Measurements from ENCODE around the gene ZNF506.
"Not testable (repeated sequence)": the region's sequence is repeated elsewhere in the genome, so short reads cannot be mapped to it uniquely, and the experiment has no call there.

The ZNF506 gene

GRCh38 chr19:19821366-19821951, at the start of gene ZNF506:
TSS of gene ZNF506 (minus strand) at chr19:19821750. CDS start at chr19:19821603, 147 bp downstream.
- DNase-seq: peak; percentile 95
- peaks cover 40 to 52% of the 10 kb centered on the region in 2 donors for H3K36me3 Mint-ChIP-seq
- ATAC-seq (replicated peaks): peak; percentile 81 to 88
- H3K4me3 Mint-ChIP-seq: peak within 1 kb of the TSS; percentile 96 to 98
- peaks cover 27 to 58% of the 10 kb centered on the region in 2 donors for H3K4me1 Mint-ChIP-seq
- H3K9me3 Mint-ChIP-seq: peaks cover 0 to 12% of the 10 kb centered on the region in 2 donors
- no peaks in the 10 kb centered on the region for H3K27me3 Mint-ChIP-seq
- H3K27ac Mint-ChIP-seq: peak within 1 kb of the TSS; percentile 99

GRCh38 chr19:19870086-19870485, 48.5 kb upstream of the ZNF506 start:
- Mint-ChIP-seq H3K4me1 (peaks cover 21 to 50% of the 10 kb centered on the region in 2 donors), H3K36me3 (peaks cover 13 to 35% of the 10 kb centered on the region in 2 donors)
- not testable (repeated sequence) for H3K9me3 Mint-ChIP-seq; H3K27ac Mint-ChIP-seq; H3K4me3 Mint-ChIP-seq; DNase-seq; ATAC-seq (replicated peaks); H3K27me3 Mint-ChIP-seq

- Mint-ChIP-seq H3K4me3 (peak overlapping the region; percentile 99 to 100), H3K27me3 (no peaks in the 10 kb centered on the region), H3K36me3 (peaks cover 6 to 27% of the 10 kb centered on the region in 2 donors), H3K27ac (peak overlapping the region; percentile 100), H3K9me3 (peaks cover 0 to 2% of the 10 kb centered on the region in 2 donors), H3K4me1 (peaks cover 21 to 39% of the 10 kb centered on the region in 2 donors)
- DNase-seq (peak; percentile 52), ATAC-seq (replicated peaks) (peak; percentile 44 to 52)
Observed at GRCh38 chr19:19866611-19867248, 45.2 kb upstream of the ZNF506 start.

- peak within 1 kb of the TSS; percentile 99 to 100 for H3K4me3 Mint-ChIP-seq
- H3K4me1 Mint-ChIP-seq: peaks cover 19 to 35% of the 10 kb centered on the region in 2 donors
Observed at GRCh38 chr19:19865750-19866610, 44.4 kb upstream of the ZNF506 start, which contains the start of gene ZNF253. TSS of gene ZNF253 (plus strand) at chr19:19865882. CDS start at chr19:19865997, 115 bp downstream.

GRCh38 chr19:19860756-19861390, 39.3 kb upstream of the ZNF506 start:
- Mint-ChIP-seq H3K4me3 (peak overlapping the region; percentile 88 to 89), H3K27me3 (peaks cover 0 to 7% of the 10 kb centered on the region in 2 donors), H3K4me1 (peaks cover 17 to 30% of the 10 kb centered on the region in 2 donors), H3K9me3 (peaks cover 3 to 7% of the 10 kb centered on the region in 2 donors), H3K27ac (peak overlapping the region; percentile 90), H3K36me3 (peaks cover 6 to 13% of the 10 kb centered on the region in 2 donors)
- ATAC-seq (replicated peaks) (peak; percentile 66), DNase-seq (peak; percentile 64)

More at GRCh38 chr19:19865750-19866610, 44.4 kb upstream of the ZNF506 start, which contains the start of gene ZNF253:
- Mint-ChIP-seq H3K36me3 (peaks cover 6 to 23% of the 10 kb centered on the region in 2 donors), H3K27ac (peak within 1 kb of the TSS; percentile 100), H3K9me3 (peaks cover 3% of the 10 kb centered on the region in 2 donors), H3K27me3 (peaks cover 0 to under 1% of the 10 kb centered on the region in 2 donors)
- ATAC-seq (replicated peaks) (peak; percentile 90 to 91), DNase-seq (peak; percentile 93)

- Mint-ChIP-seq H3K36me3 (peaks cover 6 to 14% of the 10 kb centered on the region in 2 donors), H3K9me3 (peaks cover 3 to 5% of the 10 kb centered on the region in 2 donors), H3K27me3 (peaks cover 0 to 7% of the 10 kb centered on the region in 2 donors)
Observed at GRCh38 chr19:19858751-19859150, 37.2 kb upstream of the ZNF506 start.

GRCh38 chr19:19851740-19852139, 30.2 kb upstream of the ZNF506 start:
- Mint-ChIP-seq H3K4me1 (peaks cover 3 to 13% of the 10 kb centered on the region in 2 donors), H3K27ac (peak overlapping the region; percentile 26)
- H3K27me3 Mint-ChIP-seq, H3K4me3 Mint-ChIP-seq, DNase-seq, H3K9me3 Mint-ChIP-seq, H3K36me3 Mint-ChIP-seq: not testable (repeated sequence)
- peak in 1 of 2 donors; percentile 55 for ATAC-seq (replicated peaks)

More at GRCh38 chr19:19858751-19859150, 37.2 kb upstream of the ZNF506 start:
- H3K27ac Mint-ChIP-seq: peak overlapping the region; percentile 32
- H3K4me3 Mint-ChIP-seq: no peak overlapping the region
- DNase-seq (no peak), ATAC-seq (replicated peaks) (no peak)
- peaks cover 17 to 21% of the 10 kb centered on the region in 2 donors for H3K4me1 Mint-ChIP-seq

GRCh38 chr19:19849056-19849455, 27.5 kb upstream of the ZNF506 start:
- no peak for DNase-seq
- ATAC-seq (replicated peaks): peak; percentile 39 to 43
- peaks cover 0 to 1% of the 10 kb centered on the region in 2 donors for H3K9me3 Mint-ChIP-seq
- H3K36me3 Mint-ChIP-seq: peaks cover 7 to 13% of the 10 kb centered on the region in 2 donors
- peaks cover 1 to 13% of the 10 kb centered on the region in 2 donors for H3K4me1 Mint-ChIP-seq
- H3K4me3 Mint-ChIP-seq: no peak overlapping the region
- no peaks in the 10 kb centered on the region for H3K27me3 Mint-ChIP-seq
- peak overlapping the region; percentile 42 for H3K27ac Mint-ChIP-seq

- H3K27ac Mint-ChIP-seq: no peak overlapping the region
- ATAC-seq (replicated peaks): no peak
- H3K4me1 Mint-ChIP-seq: peaks cover 1 to 13% of the 10 kb centered on the region in 2 donors
- peaks cover 14 to 18% of the 10 kb centered on the region in 2 donors for H3K36me3 Mint-ChIP-seq
- no peak overlapping the region for H3K4me3 Mint-ChIP-seq
- H3K9me3 Mint-ChIP-seq: peaks cover 0 to 3% of the 10 kb centered on the region in 2 donors
- DNase-seq: no peak
- H3K27me3 Mint-ChIP-seq: no peaks in the 10 kb centered on the region
Observed at GRCh38 chr19:19847781-19848180, 26.2 kb upstream of the ZNF506 start.

GRCh38 chr19:19835560-19836038, 14.0 kb upstream of the ZNF506 start:
- no peak overlapping the region for H3K27ac Mint-ChIP-seq
- no peaks in the 10 kb centered on the region for H3K27me3 Mint-ChIP-seq
- H3K4me3 Mint-ChIP-seq: no peak overlapping the region
- peaks cover 19 to 26% of the 10 kb centered on the region in 2 donors for H3K9me3 Mint-ChIP-seq
- peaks cover 16 to 23% of the 10 kb centered on the region in 2 donors for H3K36me3 Mint-ChIP-seq
- no peak for ATAC-seq (replicated peaks)
- H3K4me1 Mint-ChIP-seq: no peaks in the 10 kb centered on the region
- no peak for DNase-seq

- DNase-seq (no peak), ATAC-seq (replicated peaks) (no peak)
- H3K27me3 Mint-ChIP-seq: no peaks in the 10 kb centered on the region
- peaks cover 20 to 43% of the 10 kb centered on the region in 2 donors for H3K36me3 Mint-ChIP-seq
- peaks cover 23 to 41% of the 10 kb centered on the region in 2 donors for H3K9me3 Mint-ChIP-seq
- no peak overlapping the region for H3K4me3 Mint-ChIP-seq
- peaks cover 11 to 18% of the 10 kb centered on the region in 2 donors for H3K4me1 Mint-ChIP-seq
- H3K27ac Mint-ChIP-seq: no peak overlapping the region
Observed at GRCh38 chr19:19826875-19827274, 5.3 kb upstream of the ZNF506 start.

- DNase-seq (peak; percentile 83), ATAC-seq (replicated peaks) (peak; percentile 64 to 67)
- Mint-ChIP-seq H3K4me1 (peaks cover 19 to 37% of the 10 kb centered on the region in 2 donors), H3K4me3 (peak overlapping the region in 1 of 2 donors; percentile 62), H3K27ac (peak overlapping the region; percentile 68), H3K36me3 (peaks cover 35 to 49% of the 10 kb centered on the region in 2 donors), H3K27me3 (no peaks in the 10 kb centered on the region), H3K9me3 (peaks cover 5 to 25% of the 10 kb centered on the region in 2 donors)
Observed at GRCh38 chr19:19823916-19824315, 2.4 kb upstream of the ZNF506 start.

- H3K36me3 Mint-ChIP-seq: peaks cover 39 to 54% of the 10 kb centered on the region in 2 donors
- not testable (repeated sequence) for ATAC-seq (replicated peaks); DNase-seq; H3K27me3 Mint-ChIP-seq
- H3K4me1 Mint-ChIP-seq: peaks cover 26 to 55% of the 10 kb centered on the region in 2 donors
- peak overlapping the region; percentile 93 for H3K27ac Mint-ChIP-seq
- peak overlapping the region; percentile 96 to 98 for H3K4me3 Mint-ChIP-seq
- peaks cover 0 to 14% of the 10 kb centered on the region in 2 donors for H3K9me3 Mint-ChIP-seq
Observed at GRCh38 chr19:19821976-19822375, 426 bp upstream of the ZNF506 start.

Measured in stimulated activated naive B cell treated with anti-CD40 and anti-IgM and Interleukin-4, amounts not matched to agents 10 μg/mL and 1 μg/mL and 100 μg/mL, for 72 hours (primary cell).